ENCODE results near the gene ZNF559.
"Not testable (repeated sequence)": the region's sequence is repeated elsewhere in the genome, so short reads cannot be mapped to it uniquely, and the experiment has no call there.

Gene ZNF559

GRCh38 chr19:9323919-9324583 is at the start of gene ZNF559:
Gene ZNF559 (plus strand): TSS chr19:9324179. CDS start chr19:9338550, 14,371 bp downstream.
- peak; percentile 96 for DNase-seq

GRCh38 chr19:9283485-9283884 is 40.5 kb upstream of the ZNF559 start:
- DNase-seq: not testable (repeated sequence)

GRCh38 chr19:9289231-9289884 is 34.6 kb upstream of the ZNF559 start:
- DNase-seq: no peak

GRCh38 chr19:9295411-9295849 is 28.5 kb upstream of the ZNF559 start:
- DNase-seq: peak; percentile 6

GRCh38 chr19:9296336-9296735 is 27.6 kb upstream of the ZNF559 start:
- DNase-seq: no peak

GRCh38 chr19:9306443-9306842 is 17.5 kb upstream of the ZNF559 start:
- DNase-seq: peak; percentile 85

GRCh38 chr19:9308091-9308770 is 15.7 kb upstream of the ZNF559 start:
- no peak for DNase-seq

GRCh38 chr19:9309139-9309973 is 14.6 kb upstream of the ZNF559 start, which contains the start of gene ZNF699:
Gene ZNF699 (minus strand): TSS chr19:9309838. CDS start chr19:9305119, 4,719 bp downstream.
- peak; percentile 98 for DNase-seq

- DNase-seq: peak; percentile 90
These were observed 14.0 kb upstream of the ZNF559 start for GRCh38 chr19:9309974-9310446.

GRCh38 chr19:9313756-9314155 is 10.2 kb upstream of the ZNF559 start:
- no peak for DNase-seq

GRCh38 chr19:9321338-9321737 is 2.6 kb upstream of the ZNF559 start:
- no peak for DNase-seq

GRCh38 chr19:9321756-9322155 is 2.2 kb upstream of the ZNF559 start:
- DNase-seq: not testable (repeated sequence)

- not testable (repeated sequence) for DNase-seq
These were observed 1.8 kb upstream of the ZNF559 start for GRCh38 chr19:9322201-9322600.

GRCh38 chr19:9323557-9323918 is 441 bp upstream of the ZNF559 start:
- DNase-seq: peak; percentile 79

- no peak for DNase-seq
These were observed 594 bp downstream of the ZNF559 start for GRCh38 chr19:9324584-9324962.

GRCh38 chr19:9329999-9330398 is 6.0 kb downstream of the ZNF559 start:
- DNase-seq: no peak

GRCh38 chr19:9342610-9343304 is 18.8 kb downstream of the ZNF559 start:
- no peak for DNase-seq

- DNase-seq: no peak
These were observed 21.0 kb downstream of the ZNF559 start for GRCh38 chr19:9345005-9345404.

- no peak for DNase-seq
These were observed 24.3 kb downstream of the ZNF559 start for GRCh38 chr19:9348253-9348652.

- DNase-seq: no peak
These were observed 24.7 kb downstream of the ZNF559 start for GRCh38 chr19:9348671-9349070.

GRCh38 chr19:9352505-9352904 is 28.5 kb downstream of the ZNF559 start:
- no peak for DNase-seq

GRCh38 chr19:9353011-9353410 is 29.0 kb downstream of the ZNF559 start:
- DNase-seq: no peak
